Endodermal cell (in vitro differentiated cells): ENCODE data around the gene LRRC37A. TPM values are rescaled to one million over a fixed set of nuclear protein-coding genes. Genes with fewer than 3 reads are reported as not detected.
"Not testable (repeated sequence)": the region's sequence is repeated elsewhere in the genome, so short reads cannot be mapped to it uniquely, and the experiment has no call there.

Experiments
- DNase-seq: peaks from one replicate; pipeline ENCODE4 v3.0.0-alpha.2; 2017
- H3K27ac ChIP-seq: 2 replicates; pipeline ENCODE4 v1.5.1; 2013; ENCODE audit warnings: mild to moderate bottlenecking, low read depth, low read length, moderate library complexity
- H3K27me3 ChIP-seq: 2 replicates; pipeline ENCODE4 v1.6.1; 2013; ENCODE audit warnings: mild to moderate bottlenecking, low read length, moderate library complexity; ENCODE audit not compliant: insufficient read depth, control insufficient read depth, poor library complexity, severe bottlenecking
- H3K36me3 ChIP-seq: 2 replicates; pipeline ENCODE4 v1.7.0; 2013; ENCODE audit warnings: mild to moderate bottlenecking, low read length, moderate library complexity; ENCODE audit not compliant: control insufficient read depth, insufficient read depth
- H3K4me1 ChIP-seq: one replicate; pipeline ENCODE4 v1.7.0; 2013; ENCODE audit warnings: low read length; ENCODE audit not compliant: control insufficient read depth, insufficient read depth
- H3K4me3 ChIP-seq: 2 replicates; pipeline ENCODE4 v1.5.1; 2013; ENCODE audit warnings: mild to moderate bottlenecking, low read length, moderate library complexity
- H3K9ac ChIP-seq: 2 replicates; pipeline ENCODE4 v1.6.1; 2013; ENCODE audit warnings: mild to moderate bottlenecking, low read length, moderate library complexity; ENCODE audit not compliant: poor library complexity, severe bottlenecking; ENCODE audit errors: extremely low read depth
- H3K9me3 ChIP-seq: 2 replicates; pipeline ENCODE4 v1.6.1; 2013; ENCODE audit warnings: mild to moderate bottlenecking, low read length, moderate library complexity; ENCODE audit not compliant: control insufficient read depth
- H3K27ac Mint-ChIP-seq: 2 replicates; pipeline ENCODE4 v1.8.0; 2020; ENCODE audit warnings: mixed read lengths
- H3K27me3 Mint-ChIP-seq: 2 replicates; pipeline ENCODE4 v1.8.0; 2021; ENCODE audit warnings: mild to moderate bottlenecking, mixed read lengths; ENCODE audit not compliant: insufficient read depth
- H3K36me3 Mint-ChIP-seq: 2 replicates; pipeline ENCODE4 v1.8.0; 2020; ENCODE audit warnings: low read depth, mixed read lengths
- H3K4me1 Mint-ChIP-seq: 2 replicates; pipeline ENCODE4 v1.8.0; 2020; ENCODE audit warnings: mixed read lengths
- H3K4me3 Mint-ChIP-seq: 2 replicates; pipeline ENCODE4 v1.8.0; 2020; ENCODE audit warnings: mild to moderate bottlenecking, moderate library complexity, mixed read lengths
- H3K9me3 Mint-ChIP-seq: 2 replicates; pipeline ENCODE4 v1.8.0; 2020; ENCODE audit warnings: mild to moderate bottlenecking, mixed read lengths
- WGBS, 2 experiments: methylation state at CpG; one replicate each; pipeline versions ENCODE4 v1.1.5 to v1.1.7; 2013; ENCODE audit warnings: missing lambda C conversion rate in 2 of 2, mixed read lengths in 1 of 2; ENCODE audit not compliant: insufficient coverage in 1 of 2, insufficient read length in 1 of 2; 5-methylcytosine and 5-hydroxymethylcytosine counted together
- total RNA-seq, 2 donors: library from RNA; stranded (reverse); fragmentation: NEBNext Ultra II Directional in 1 of 2; extraction: Animal tissue kit (Norgen Biotek cat#: 25700) in 1 of 2; gene quantifications; 2 replicates in 1 of 2; 3 replicates in 1 of 2; pipeline ENCODE4 v1.2.1, GENCODE V29; 2021

Gene LRRC37A
- total RNA-seq, 2 donors from 2014 or later = 4.9 to 5.6 TPM

DNA sequence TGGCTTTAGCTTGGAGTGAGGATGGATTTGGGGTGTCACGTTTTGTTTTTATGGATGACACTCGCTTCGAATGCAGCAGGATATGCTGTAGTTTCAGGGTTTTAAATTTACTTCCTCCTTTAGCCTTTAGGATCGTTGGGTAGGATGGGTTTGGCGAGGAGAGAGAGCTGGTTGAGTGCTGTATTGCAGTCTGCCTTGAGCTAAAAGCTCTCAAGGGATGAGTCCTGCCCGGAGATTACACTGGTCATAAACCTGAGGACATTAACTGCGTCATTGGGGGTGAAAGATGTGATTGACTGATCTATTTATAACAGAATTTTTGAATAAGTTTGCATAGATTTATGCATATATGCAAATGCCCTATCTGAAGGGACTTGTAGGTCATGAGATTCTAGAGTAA lies 78.5 kb downstream of the LRRC37A start:
- H3K9ac ChIP-seq, H3K4me3 ChIP-seq, H3K4me1 Mint-ChIP-seq, H3K36me3 ChIP-seq, H3K9me3 Mint-ChIP-seq, H3K36me3 Mint-ChIP-seq, H3K4me1 ChIP-seq, H3K9me3 ChIP-seq, H3K27ac ChIP-seq, H3K4me3 Mint-ChIP-seq, H3K27ac Mint-ChIP-seq, H3K27me3 Mint-ChIP-seq, H3K27me3 ChIP-seq, DNase-seq: not testable (repeated sequence)
- WGBS, 2 experiments = no CpG with 5 or more reads among the region's 7 CpGs

DNA sequence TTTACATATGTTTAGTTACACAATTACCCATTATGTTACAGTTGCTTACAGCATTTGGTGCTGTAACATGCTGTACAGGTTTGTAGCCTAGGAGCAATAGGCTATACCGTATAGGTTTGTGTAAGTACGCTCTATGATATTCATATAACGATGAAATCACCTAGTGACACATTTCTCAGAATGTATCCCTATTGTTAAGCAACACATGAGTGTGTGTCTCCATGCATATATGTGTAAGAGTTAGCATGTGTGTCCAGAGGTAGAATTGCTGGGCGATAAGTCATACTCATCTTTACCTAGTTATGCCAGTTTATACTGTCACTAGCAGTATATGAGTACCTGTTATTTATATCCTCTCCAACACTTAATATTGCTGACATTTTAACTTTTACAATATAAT lies 88.2 kb downstream of the LRRC37A start:
- H3K36me3 ChIP-seq, DNase-seq, H3K27me3 ChIP-seq, H3K4me3 Mint-ChIP-seq, H3K9me3 Mint-ChIP-seq, H3K4me1 Mint-ChIP-seq, H3K27me3 Mint-ChIP-seq, H3K27ac Mint-ChIP-seq, H3K9me3 ChIP-seq, H3K9ac ChIP-seq, H3K4me3 ChIP-seq, H3K4me1 ChIP-seq, H3K27ac ChIP-seq, H3K36me3 Mint-ChIP-seq: not testable (repeated sequence)
- WGBS, 2 experiments = 100% methylated on average over 1 of the region's 4 CpGs; no CpG with 5 or more reads in 1 of the 2 experiments

- DNase-seq, H3K4me1 ChIP-seq, H3K27ac Mint-ChIP-seq, H3K4me1 Mint-ChIP-seq, H3K9ac ChIP-seq, H3K27ac ChIP-seq, H3K9me3 ChIP-seq, H3K36me3 Mint-ChIP-seq, H3K4me3 Mint-ChIP-seq, H3K4me3 ChIP-seq, H3K9me3 Mint-ChIP-seq, H3K36me3 ChIP-seq, H3K27me3 ChIP-seq, H3K27me3 Mint-ChIP-seq: not testable (repeated sequence)
Observed at GRCh38 chr17:46385491-46385890, 90.6 kb downstream of the LRRC37A start.

Other genes starting within 250 kb of the LRRC37A start
- 100 to 1,000 TPM; 137 to 144 TPM for gene KANSL1, start 101.7 kb upstream of the LRRC37A start, total RNA-seq
- 10 to 100 TPM; 12.3 to 13.7 TPM for gene ARL17B, start 66.6 kb downstream of the LRRC37A start, total RNA-seq
- gene LRRC37A2, start 217.3 kb downstream of the LRRC37A start, total RNA-seq = 10 to 100 TPM; 15.0 to 16.4 TPM